GM21528 (cell line): ENCODE results near the gene ZNF222.

Experiments
- ATAC-seq: cut with Tn5 transposase; IDR thresholded peaks from one replicate; pipeline ENCODE4 v1.9.1; 2021; ENCODE audit warnings: mild to moderate bottlenecking, moderate library complexity; ENCODE audit not compliant: unreplicated experiment, low FRiP score

Gene ZNF222

DNA sequence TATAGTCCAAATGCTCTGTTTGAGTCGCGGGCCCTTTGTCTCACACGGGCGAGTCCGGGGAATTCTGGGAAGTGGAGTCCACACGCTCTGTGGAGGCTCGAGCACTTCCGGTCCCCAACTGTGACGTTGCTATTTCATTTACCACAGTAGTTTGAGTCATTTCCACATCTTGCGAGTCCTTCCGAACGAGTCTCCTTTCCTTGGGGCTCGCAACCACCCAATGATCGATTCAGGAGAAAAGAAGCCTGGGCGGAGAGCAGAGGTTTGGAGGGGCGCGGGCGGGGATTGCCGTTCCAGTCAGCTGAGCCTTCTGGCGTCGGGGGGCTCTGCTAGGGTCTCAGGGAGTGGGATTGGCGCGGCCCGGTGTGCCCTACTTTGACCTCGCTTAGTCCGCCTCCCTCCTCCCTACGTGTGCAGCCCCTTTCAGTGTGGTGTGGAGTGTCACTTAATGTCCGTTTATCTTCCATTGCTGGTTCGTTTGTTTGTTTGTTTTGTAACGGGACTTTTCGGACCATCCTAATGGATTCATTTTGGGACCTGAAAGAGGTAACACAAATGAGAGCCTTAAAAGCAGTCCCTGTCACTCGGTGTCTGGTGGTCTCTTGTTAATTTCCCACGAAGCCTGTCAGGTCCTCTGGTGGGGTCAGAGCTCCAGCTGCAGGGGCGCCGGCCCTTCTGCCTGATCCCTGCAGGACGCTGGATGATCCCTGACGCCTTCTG is at the start of gene ZNF222:
Gene ZNF222, plus strand, starts transcription at position 163 of the 720 bp plus-strand sequence. Its CDS starts 58 bp downstream, at position 221.
- peak; percentile 97 for ATAC-seq

DNA sequence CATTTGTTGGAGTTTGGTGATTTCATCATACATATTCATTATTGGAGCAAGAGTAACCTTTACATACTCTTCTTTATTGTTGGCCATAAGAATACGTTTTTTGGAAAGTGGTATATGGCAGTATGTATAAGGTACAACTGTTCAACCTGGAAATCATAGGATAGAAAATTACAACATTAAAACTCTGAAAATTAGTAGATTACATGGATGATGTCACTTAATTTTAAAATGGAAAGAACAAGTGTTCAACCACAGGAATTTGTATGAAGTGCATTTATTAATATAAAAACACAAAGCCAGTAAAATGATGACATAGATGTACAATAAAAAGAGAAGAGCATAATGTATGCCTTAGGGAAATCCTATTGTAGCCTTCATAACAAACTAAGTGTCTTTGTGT is 48.4 kb upstream of the ZNF222 start:
- no peak for ATAC-seq

DNA sequence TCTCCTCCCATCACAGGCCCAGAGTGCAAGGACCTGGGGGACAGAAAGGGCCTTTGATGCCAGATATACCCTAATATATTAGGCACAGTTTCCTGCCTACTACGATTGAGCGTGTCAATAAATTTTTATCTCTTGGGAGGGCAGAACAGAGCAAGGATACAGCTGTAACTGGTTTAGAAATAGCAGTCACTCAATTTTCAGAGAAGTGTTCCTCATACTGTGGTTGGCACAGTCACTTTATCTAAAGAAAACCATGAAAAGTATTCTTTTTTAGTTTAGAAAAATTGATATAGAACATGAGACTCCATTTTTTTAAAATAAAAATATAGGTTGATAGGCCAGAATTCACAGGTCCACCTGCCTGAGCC is 41.7 kb upstream of the ZNF222 start:
- peak; percentile 14 for ATAC-seq

DNA sequence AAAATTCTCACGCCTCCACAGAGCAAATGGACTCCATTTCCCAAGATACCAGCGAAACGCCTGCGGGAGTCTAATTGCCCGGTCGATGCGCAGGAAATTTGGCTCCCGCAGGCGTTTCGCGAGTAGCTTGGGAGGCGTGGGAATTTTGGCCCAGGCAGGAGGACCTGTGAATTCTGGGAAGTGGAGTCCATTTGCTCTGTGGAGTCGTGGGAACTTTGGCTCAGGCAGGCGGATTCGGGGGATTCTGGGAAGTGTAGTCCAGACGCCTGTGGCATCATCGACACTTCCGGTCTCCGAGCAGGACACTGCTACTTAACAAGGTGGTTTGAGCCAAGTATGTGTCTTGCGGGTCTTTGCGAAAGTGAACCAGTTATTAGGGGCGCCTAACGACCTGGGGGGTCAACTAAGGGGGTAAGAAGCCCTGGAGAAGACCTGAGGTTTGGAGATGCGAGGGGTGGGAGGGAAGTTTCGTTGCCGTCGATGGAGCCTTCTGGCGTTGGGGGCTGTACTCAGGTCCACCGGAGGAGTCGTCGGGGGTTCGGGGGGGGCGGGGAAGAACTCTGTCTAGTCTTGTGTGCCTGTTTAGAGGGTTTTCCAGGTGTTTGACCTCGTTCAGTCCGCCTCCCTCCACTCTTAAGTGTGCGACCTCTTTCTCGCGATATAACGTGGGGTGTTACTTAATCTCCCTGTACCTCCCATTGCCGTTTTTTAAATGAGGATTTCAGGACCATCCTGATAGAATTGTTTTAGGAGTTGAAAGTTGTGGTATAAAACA is 41.1 kb upstream of the ZNF222 start, which contains the start of gene ZNF155:
Gene ZNF155, plus strand, starts transcription at position 277 of the 775 bp plus-strand sequence. CDS start 4,356 bp downstream, outside the sequence.
- peak; percentile 82 for ATAC-seq

DNA sequence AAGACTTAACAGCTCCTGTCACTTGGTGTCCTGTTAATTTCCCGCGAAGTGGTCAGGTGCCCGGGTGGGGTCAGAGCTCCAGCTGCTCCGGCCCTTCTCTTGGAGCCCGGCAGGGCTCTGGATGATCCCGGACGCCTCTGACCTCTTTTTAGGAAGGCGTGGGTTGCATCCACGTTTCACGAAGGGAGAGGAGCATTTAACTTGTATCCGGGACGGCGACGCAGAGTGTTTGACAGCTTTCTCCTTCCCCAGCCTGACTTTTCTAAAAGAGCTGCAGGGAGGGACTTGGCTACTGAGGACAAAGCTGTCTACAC is 40.5 kb upstream of the ZNF222 start:
- peak; percentile 22 for ATAC-seq

DNA sequence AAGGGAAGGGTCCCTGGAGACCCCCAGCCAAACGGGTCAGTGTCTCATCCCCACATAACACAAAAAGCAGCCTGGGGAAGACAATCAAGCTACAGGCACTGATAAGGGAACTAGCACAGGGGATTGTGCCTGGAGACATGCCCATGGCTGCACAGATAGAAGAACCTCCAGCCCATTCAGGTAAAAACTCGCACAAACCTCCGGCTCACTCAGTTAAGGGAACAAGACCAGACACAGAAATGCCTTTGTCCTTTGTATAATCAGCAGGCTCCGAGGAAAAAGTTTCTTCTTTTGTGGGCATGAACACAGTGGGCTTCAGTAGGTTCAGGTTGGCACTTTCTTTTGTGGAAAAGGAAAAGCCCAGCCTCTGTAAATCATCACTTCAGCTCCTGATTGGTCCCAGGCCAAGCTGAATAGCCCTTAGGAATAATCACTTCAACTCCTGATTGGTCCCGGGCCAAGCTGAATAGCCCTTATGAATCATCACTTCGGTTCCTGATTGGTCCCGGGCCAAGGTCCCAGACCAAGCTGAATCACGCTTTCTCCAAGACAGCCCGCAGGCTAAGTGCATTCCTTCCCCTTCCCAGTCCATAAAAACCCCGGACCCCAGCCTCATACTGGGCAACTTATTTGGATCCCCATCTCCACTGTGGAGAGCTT is 27.4 kb upstream of the ZNF222 start:
- no peak for ATAC-seq

DNA sequence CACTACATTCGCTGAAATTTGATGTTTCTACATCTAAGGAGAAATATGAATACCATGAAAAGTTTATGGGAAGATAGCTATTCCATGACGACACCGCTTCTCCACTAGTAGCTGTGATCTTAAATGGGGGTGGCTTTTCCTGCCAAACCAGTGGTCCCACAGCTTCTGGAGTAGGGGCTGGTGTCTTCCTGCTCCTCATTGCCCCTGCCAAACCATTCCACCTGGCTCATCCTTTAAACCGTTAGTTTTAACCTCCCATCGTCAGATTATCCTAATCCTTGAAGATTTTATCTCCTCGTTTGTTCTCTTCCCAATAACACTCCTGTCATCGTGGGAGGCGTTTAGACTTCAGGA is 23.0 kb upstream of the ZNF222 start:
- ATAC-seq = no peak

DNA sequence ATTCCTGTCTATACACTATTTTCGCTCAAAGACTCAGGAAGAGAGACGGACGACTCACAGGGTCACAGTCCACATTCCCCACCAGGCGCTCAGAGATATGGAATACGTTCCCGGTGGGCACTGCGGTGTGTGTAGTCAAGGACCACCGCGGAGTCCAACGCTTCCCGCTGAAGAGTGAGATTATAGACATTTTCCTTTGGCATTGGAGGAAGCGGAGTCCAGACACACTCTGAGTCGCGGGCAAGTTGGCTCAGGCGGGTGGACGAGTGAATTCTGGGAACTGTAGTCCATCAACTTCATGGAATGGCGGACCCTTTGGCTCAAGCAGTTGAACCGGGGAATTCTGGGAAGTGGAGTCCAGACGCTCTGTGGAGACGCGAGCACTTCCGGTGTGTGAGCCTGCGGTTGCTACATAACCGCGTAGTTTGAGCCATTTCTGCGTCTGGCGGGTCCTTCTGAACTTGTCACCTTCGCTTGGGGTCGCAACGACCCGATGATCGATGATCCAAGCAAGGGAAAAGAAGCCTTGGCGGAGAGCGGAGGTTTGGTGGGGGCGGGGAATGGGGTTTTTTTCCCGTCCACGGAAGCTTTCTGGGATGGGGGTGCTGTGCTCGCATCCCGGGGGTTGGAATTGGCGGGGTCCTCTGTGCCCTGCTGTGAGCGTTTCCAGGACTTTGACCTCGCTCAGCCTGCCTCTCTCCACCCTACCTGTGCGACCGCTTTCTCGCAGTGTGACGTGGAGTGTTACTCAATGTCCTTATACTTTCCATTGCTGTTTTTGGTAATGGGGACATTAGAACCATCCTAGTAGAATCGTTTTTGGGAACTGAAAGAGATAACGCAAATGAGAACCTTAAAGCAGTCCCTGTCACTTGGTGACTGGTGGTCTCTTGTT is 22.4 kb upstream of the ZNF222 start, which contains the start of gene ZNF230:
Gene ZNF230, plus strand, starts transcription at position 392 of the 895 bp plus-strand sequence. CDS start 4,122 bp downstream, outside the sequence.
- ATAC-seq = peak; percentile 83

DNA sequence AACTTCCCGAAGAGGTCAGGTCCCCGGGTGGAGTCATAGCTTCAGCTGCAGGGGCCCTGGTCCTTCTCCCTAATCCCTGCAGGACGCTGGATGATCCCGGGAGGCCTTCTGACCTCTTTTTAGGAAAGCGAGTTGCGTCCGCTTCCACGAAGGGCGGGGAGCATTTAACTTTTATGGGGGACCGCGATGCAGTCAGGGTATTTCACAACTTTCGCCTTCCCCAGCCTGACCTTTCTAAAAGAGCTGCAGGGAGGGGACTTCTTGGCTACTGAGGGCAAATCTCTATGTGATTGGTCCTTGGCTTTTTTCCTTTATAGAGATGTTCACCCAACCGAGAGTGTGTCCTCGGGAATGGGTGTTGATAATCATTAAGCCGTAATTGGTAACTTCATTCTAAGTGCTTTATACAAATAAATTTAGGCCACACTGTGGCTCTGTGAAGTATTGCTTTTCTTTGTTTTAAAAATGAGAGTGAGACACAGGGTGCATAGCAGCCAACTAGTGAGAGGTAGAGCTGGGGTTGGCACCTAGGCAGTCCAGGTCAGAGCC is 21.6 kb upstream of the ZNF222 start:
- ATAC-seq = peak; percentile 31

DNA sequence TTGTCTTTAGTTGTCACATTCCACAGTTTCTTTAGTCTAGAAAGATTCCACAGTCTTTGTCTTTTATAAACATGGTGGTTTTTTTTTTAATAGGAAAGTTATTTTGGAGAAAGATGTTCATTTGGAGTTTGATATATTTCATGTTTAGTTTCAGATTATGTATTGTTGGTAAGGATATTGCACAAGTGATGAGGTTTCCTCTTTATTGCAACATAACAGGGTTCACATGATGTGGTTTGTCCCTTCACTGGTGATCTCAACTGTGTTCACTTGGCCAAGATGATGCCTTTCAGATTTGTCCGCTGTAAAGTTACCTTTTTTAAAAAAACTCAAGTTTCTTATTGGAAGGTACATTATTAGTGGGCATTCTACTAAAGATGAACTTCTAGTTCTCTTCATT is 19.2 kb upstream of the ZNF222 start:
- ATAC-seq = no peak

DNA sequence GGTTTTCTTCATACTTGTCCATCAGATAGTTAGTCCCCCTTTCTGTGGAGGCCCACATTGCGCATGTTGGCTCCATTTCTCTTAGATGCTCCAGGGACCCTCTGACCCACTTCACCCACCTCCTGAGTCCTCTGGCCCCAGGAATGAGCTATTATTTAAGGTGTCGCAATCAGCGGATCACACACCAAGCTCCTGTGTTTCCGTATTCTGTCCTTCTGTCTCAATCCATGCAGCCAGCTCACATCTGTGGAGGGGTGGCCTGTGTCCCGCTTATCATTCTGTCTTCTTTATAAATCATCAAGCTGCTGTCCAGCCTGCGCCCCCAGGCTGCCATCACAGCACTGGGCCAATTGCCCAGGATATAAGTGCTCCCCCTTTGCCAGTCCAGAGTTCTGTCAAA is 17.7 kb upstream of the ZNF222 start:
- no peak for ATAC-seq

DNA sequence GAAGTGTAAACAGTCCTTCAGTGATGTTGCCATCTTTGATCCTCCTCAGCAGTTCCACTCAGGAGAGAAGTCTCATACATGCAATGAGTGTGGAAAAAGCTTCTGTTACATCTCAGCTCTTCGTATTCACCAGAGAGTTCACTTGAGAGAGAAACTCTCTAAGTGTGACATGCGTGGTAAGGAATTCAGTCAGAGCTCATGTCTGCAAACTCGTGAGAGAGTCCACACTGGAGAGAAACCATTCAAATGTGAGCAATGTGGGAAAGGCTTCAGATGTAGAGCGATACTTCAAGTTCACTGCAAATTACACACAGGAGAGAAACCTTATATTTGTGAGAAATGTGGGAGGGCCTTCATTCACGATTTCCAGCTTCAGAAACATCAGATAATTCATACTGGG is 14.7 kb upstream of the ZNF222 start:
- no peak for ATAC-seq

DNA sequence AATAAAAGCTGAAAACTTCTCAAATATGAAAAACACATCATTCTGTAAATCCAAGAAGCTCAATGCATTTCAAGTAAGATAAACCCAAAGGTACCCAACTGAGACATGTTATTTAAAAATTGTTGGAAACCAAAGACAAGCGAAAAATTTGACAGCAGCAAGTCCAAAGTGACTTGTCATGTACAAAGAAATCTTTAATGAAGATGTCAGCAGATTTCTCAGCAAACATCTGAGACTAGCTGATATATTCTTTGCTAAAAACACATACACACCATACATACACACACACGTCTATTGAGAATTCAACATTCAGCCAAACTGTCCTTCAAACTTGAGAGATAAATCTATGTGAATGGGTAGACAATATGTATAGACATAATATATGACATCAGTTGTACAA is 5.7 kb upstream of the ZNF222 start:
- ATAC-seq = no peak

DNA sequence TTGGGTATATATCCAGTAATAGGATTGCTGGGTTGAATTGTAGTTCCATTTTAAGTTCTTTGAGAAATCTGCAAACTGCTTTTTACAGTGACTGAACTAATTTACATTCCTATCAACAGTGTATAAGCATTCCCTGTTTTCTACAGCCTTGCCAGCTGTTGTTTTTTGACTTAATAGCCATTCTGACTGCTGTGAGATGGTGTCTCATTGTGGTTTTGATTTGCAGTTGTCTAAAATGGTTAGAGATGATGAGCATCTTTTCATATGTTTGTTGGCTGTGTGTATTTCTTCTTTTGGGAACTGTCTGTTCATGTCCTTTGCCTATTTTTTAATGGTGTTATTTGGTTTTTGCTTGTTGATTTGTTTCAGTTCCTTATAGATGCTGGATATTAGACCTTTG is 4.0 kb upstream of the ZNF222 start:
- ATAC-seq = no peak

DNA sequence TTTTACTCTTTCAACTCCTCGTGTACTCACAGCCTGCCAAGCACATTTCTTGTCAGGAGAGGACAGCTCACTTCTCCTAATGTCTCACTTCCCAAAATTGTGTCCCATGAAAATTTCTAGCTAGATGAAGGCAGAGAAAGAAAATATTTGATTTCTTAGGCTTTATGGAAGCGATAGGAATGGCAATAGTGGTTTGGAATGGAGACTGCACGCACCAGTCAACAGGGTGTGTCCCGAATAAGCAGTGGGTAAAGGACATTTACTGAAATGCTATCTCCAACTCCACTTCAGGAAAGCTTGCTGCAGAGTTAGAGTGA is 321 bp upstream of the ZNF222 start:
- ATAC-seq = no peak

DNA sequence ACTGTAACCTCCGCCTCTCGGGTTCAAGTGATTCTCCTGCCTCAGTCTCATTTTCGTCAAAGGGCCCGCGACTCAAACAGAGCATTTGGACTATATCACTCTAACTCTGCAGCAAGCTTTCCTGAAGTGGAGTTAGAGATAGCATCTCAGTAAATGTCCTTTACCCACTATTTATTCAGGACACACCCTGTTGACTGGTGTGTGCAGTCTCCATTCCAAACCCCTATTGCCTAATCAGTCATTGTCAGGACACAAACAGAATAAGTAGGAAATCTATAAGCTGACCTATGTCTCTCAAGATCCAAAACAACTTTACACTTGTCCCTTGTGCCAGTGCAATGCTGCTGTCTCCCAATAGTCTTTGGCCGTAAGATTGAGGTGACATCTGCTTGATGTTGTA is 1.4 kb downstream of the ZNF222 start:
- ATAC-seq = no peak

DNA sequence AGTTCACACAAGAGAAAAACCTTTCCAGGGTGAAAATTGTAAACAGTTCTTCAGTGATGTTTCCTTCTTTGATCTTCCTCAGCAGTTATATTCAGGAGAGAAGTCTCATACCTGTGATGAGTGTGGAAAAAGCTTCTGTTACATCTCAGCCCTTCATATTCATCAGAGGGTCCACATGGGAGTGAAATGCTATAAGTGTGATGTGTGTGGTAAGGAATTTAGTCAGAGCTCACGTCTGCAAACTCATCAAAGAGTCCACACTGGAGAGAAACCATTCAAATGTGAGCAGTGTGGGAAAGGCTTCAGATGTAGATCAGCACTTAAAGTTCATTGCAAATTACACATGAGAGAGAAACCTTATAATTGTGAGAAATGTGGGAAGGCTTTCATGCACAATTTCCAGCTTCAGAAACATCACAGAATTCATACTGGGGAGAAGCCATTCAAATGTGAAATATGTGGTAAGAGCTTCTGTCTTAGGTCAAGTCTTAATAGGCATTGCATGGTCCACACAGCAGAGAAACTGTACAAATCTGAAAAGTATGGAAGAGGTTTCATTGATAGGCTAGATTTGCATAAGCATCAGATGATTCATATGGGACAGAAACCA is 6.9 kb downstream of the ZNF222 start:
- ATAC-seq = no peak

DNA sequence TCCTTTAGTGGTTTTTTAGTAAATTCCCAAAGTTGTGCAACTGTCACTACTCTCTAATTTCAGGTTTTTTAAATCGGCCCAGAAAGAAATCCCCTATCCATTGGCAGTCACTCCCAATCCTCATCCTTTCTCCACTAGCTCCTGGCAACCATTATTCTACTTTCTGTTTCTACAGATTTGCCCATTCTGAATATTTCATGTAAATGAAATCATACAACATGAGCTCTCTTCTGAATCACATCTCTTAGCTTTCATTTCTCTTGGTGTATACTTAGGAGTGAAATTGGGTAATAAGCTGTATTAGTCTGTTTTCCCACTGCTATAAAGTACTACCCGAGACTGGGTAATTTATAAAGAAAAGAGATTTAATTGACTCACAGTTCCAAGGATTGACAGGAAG is 17.0 kb downstream of the ZNF222 start:
- ATAC-seq = no peak

DNA sequence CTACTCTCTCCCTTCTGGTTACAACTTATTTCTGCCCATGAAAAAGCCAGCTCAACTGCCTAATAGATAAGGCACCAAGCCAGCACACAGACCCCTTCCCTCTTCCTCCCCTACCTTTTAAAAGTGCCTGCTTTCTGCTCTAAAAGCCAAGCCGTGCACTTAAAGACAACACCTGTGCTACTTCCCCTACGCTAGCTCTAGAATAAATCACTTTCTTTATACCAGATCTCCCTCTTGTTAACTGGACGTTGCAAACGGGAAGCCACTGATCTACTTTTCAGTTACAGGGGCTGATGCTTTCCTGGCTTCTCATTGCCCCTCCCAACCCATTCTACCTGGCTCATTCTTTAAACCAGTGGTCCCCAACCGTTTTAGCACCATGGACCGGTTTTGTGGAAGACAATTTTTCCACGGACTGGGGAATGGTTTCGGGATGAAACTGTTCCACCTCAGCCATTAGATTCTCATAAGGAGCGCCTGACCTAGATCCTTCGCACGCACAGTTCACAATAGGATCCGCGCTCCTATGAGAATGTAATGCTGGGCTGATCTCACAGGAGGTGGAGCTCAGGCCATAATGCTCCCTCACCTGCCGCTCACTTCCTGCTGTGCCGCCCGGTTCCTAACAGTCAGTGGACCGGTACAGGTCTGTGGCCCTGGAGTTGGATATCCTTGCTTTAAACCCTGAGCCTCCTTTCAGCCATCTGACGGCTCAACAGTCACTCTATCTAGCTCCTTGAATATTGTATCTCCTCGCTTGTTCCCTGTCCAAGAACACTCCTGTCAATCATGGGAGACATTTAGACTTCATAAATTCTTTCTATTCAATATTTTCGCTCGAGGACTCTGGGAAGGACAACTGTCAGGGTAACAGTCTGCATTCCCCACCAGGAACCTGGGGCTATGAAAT is 25.8 kb downstream of the ZNF222 start:
- no peak for ATAC-seq
